ENCODE results near the gene NT5C. TPM values are rescaled to one million over a fixed set of nuclear protein-coding genes. Genes with fewer than 3 reads are reported as not detected.
"Not testable (repeated sequence)": the region's sequence is repeated elsewhere in the genome, so short reads cannot be mapped to it uniquely, and the experiment has no call there.

NT5C gene
- polyA plus RNA-seq, result 100 to 1,000 TPM in 1 of 3 donors, 10 to 100 TPM in 2; 80.3 to 111 (median 88.8) TPM

- peak within 1 kb of the TSS; percentile 91 to 92 (median 92) for H3K4me3 Mint-ChIP-seq
- H3K27ac Mint-ChIP-seq, result peak within 1 kb of the TSS; percentile 82 to 93 (median 90)
- H3K27me3 Mint-ChIP-seq (ENCODE audit: low read depth in 3 of 3), result peaks cover 2 to 4% (median 2%) of the 10 kb centered on the region in 3 donors
- peaks cover 0 to 3% (median 0%) of the 10 kb centered on the region in 3 donors for H3K36me3 Mint-ChIP-seq
- peaks cover 18 to 20% of the 10 kb centered on the region in 2 donors for H3K4me1 Mint-ChIP-seq
- DNase-seq, result peak; percentile 74 to 75 (median 75)
- H3K9me3 Mint-ChIP-seq, result no peaks in the 10 kb centered on the region
Measured at GRCh38 chr17:75131278-75132017, at the start of gene NT5C. TSS of gene NT5C (minus strand) at chr17:75131742. CDS start at chr17:75131707, 35 bp downstream.

- H3K9me3 Mint-ChIP-seq, result no peaks in the 10 kb centered on the region
- H3K4me3 Mint-ChIP-seq, result peak overlapping the region; percentile 91 to 96 (median 92)
- H3K36me3 Mint-ChIP-seq, result peaks cover 0 to 6% (median 0%) of the 10 kb centered on the region in 3 donors
- H3K27ac Mint-ChIP-seq, result peak overlapping the region; percentile 76 to 96 (median 90)
- H3K4me1 Mint-ChIP-seq, result peaks cover 39 to 40% of the 10 kb centered on the region in 2 donors
- DNase-seq, result no peak
- H3K27me3 Mint-ChIP-seq (ENCODE audit: low read depth in 3 of 3), result peaks cover 10 to 22% (median 12%) of the 10 kb centered on the region in 3 donors
Measured at GRCh38 chr17:75181110-75181509, 49.6 kb upstream of the NT5C start.

GRCh38 chr17:75178453-75178852 is 46.9 kb upstream of the NT5C start:
- Mint-ChIP-seq H3K27ac (no peak overlapping the region), H3K36me3 (peaks cover 9 to 12% (median 11%) of the 10 kb centered on the region in 3 donors), H3K27me3 (ENCODE audit: low read depth in 3 of 3) (peaks cover 7 to 17% (median 7%) of the 10 kb centered on the region in 3 donors), H3K4me1 (peaks cover 27 to 38% of the 10 kb centered on the region in 2 donors), H3K9me3 (no peaks in the 10 kb centered on the region), H3K4me3 (no peak overlapping the region)
- no peak for DNase-seq

GRCh38 chr17:75176625-75177024 is 45.1 kb upstream of the NT5C start:
- Mint-ChIP-seq H3K4me1 (peaks cover 26 to 42% of the 10 kb centered on the region in 2 donors), H3K27me3 (ENCODE audit: low read depth in 3 of 3) (peaks cover under 1 to 6% (median 1%) of the 10 kb centered on the region in 3 donors), H3K4me3 (no peak overlapping the region), H3K27ac (peak overlapping the region in 4 of 6 donors; percentile 35 to 62 (median 50)), H3K36me3 (peaks cover 13 to 24% (median 15%) of the 10 kb centered on the region in 3 donors), H3K9me3 (no peaks in the 10 kb centered on the region)
- DNase-seq, result no peak

GRCh38 chr17:75174996-75175395 is 43.5 kb upstream of the NT5C start:
- Mint-ChIP-seq H3K4me1 (peaks cover 14 to 34% of the 10 kb centered on the region in 2 donors), H3K27me3 (ENCODE audit: low read depth in 3 of 3) (peaks cover 0 to 2% (median 2%) of the 10 kb centered on the region in 3 donors), H3K36me3 (peaks cover 14 to 24% (median 15%) of the 10 kb centered on the region in 3 donors), H3K27ac (no peak overlapping the region), H3K9me3 (no peaks in the 10 kb centered on the region), H3K4me3 (no peak overlapping the region)
- DNase-seq, result no peak

GRCh38 chr17:75173526-75173925 is 42.0 kb upstream of the NT5C start:
- Mint-ChIP-seq H3K27me3 (ENCODE audit: low read depth in 3 of 3) (peaks cover 0 to 2% (median 2%) of the 10 kb centered on the region in 3 donors), H3K9me3 (no peaks in the 10 kb centered on the region), H3K4me1 (peaks cover 9 to 34% of the 10 kb centered on the region in 2 donors), H3K36me3 (peaks cover 14 to 24% (median 15%) of the 10 kb centered on the region in 3 donors), H3K4me3 (no peak overlapping the region), H3K27ac (peak overlapping the region in 2 of 6 donors; percentile 21 to 60)
- no peak for DNase-seq

- Mint-ChIP-seq H3K27ac (peak overlapping the region in 1 of 6 donors; percentile 40), H3K27me3 (ENCODE audit: low read depth in 3 of 3) (peaks cover 0 to 4% (median 2%) of the 10 kb centered on the region in 3 donors), H3K4me1 (peaks cover 7 to 18% of the 10 kb centered on the region in 2 donors), H3K9me3 (no peaks in the 10 kb centered on the region), H3K4me3 (no peak overlapping the region), H3K36me3 (peaks cover 10 to 20% (median 10%) of the 10 kb centered on the region in 3 donors)
- no peak for DNase-seq
Measured at GRCh38 chr17:75168998-75169397, 37.5 kb upstream of the NT5C start.

GRCh38 chr17:75164606-75165005 is 33.1 kb upstream of the NT5C start:
- DNase-seq; H3K27ac Mint-ChIP-seq; H3K4me3 Mint-ChIP-seq; H3K9me3 Mint-ChIP-seq; H3K4me1 Mint-ChIP-seq; H3K27me3 Mint-ChIP-seq (ENCODE audit: low read depth in 3 of 3); H3K36me3 Mint-ChIP-seq: not testable (repeated sequence)

GRCh38 chr17:75163074-75163473 is 31.5 kb upstream of the NT5C start:
- no peak overlapping the region for H3K27ac Mint-ChIP-seq
- H3K9me3 Mint-ChIP-seq, result no peaks in the 10 kb centered on the region
- no peak for DNase-seq

GRCh38 chr17:75160211-75160610 is 28.7 kb upstream of the NT5C start:
- DNase-seq, result no peak
- no peak overlapping the region for H3K4me3 Mint-ChIP-seq
- H3K27ac Mint-ChIP-seq, result no peak overlapping the region
- H3K36me3 Mint-ChIP-seq, result no peaks in the 10 kb centered on the region
- peaks cover 2% of the 10 kb centered on the region in 2 donors for H3K4me1 Mint-ChIP-seq
- peaks cover 0 to 2% (median 0%) of the 10 kb centered on the region in 3 donors for H3K27me3 Mint-ChIP-seq (ENCODE audit: low read depth in 3 of 3)
- no peaks in the 10 kb centered on the region for H3K9me3 Mint-ChIP-seq

More at GRCh38 chr17:75163074-75163473, 31.5 kb upstream of the NT5C start:
- Mint-ChIP-seq H3K36me3 (peaks cover 0 to 3% (median 0%) of the 10 kb centered on the region in 3 donors), H3K4me1 (no peaks in the 10 kb centered on the region), H3K4me3 (no peak overlapping the region), H3K27me3 (ENCODE audit: low read depth in 3 of 3) (peaks cover 0 to 2% (median 0%) of the 10 kb centered on the region in 3 donors)

- no peak overlapping the region for H3K4me3 Mint-ChIP-seq
- H3K36me3 Mint-ChIP-seq, result no peaks in the 10 kb centered on the region
- H3K27me3 Mint-ChIP-seq (ENCODE audit: low read depth in 3 of 3), result peaks cover 3 to 4% (median 4%) of the 10 kb centered on the region in 3 donors
- no peaks in the 10 kb centered on the region for H3K9me3 Mint-ChIP-seq
- H3K27ac Mint-ChIP-seq, result no peak overlapping the region
- H3K4me1 Mint-ChIP-seq, result peaks cover 9 to 10% of the 10 kb centered on the region in 2 donors
- DNase-seq, result no peak
Measured at GRCh38 chr17:75159196-75160031, 27.9 kb upstream of the NT5C start.

GRCh38 chr17:75158480-75158879 is 26.9 kb upstream of the NT5C start:
- H3K27ac Mint-ChIP-seq, result peak overlapping the region in 1 of 6 donors; percentile 22
- not testable (repeated sequence) for DNase-seq

GRCh38 chr17:75155191-75155601 is 23.7 kb upstream of the NT5C start:
- Mint-ChIP-seq H3K9me3 (no peaks in the 10 kb centered on the region), H3K27ac (peak overlapping the region in 3 of 6 donors; percentile 73 to 91 (median 84)), H3K4me1 (peaks cover 29 to 33% of the 10 kb centered on the region in 2 donors), H3K36me3 (no peaks in the 10 kb centered on the region), H3K4me3 (peak overlapping the region; percentile 15 to 94 (median 47)), H3K27me3 (ENCODE audit: low read depth in 3 of 3) (peaks cover 5 to 13% (median 7%) of the 10 kb centered on the region in 3 donors)
- DNase-seq, result no peak

More at GRCh38 chr17:75158480-75158879, 26.9 kb upstream of the NT5C start:
- peaks cover 15% of the 10 kb centered on the region in 2 donors for H3K4me1 Mint-ChIP-seq
- H3K27me3 Mint-ChIP-seq (ENCODE audit: low read depth in 3 of 3), result peaks cover 5 to 10% (median 7%) of the 10 kb centered on the region in 3 donors
- H3K4me3 Mint-ChIP-seq, H3K9me3 Mint-ChIP-seq, H3K36me3 Mint-ChIP-seq: not testable (repeated sequence)

Measured in immature natural killer cell (primary cell).